ENCODE results near the gene TLE3.
"Not testable (repeated sequence)": the region's sequence is repeated elsewhere in the genome, so short reads cannot be mapped to it uniquely, and the experiment has no call there.

TLE3 gene

DNA sequence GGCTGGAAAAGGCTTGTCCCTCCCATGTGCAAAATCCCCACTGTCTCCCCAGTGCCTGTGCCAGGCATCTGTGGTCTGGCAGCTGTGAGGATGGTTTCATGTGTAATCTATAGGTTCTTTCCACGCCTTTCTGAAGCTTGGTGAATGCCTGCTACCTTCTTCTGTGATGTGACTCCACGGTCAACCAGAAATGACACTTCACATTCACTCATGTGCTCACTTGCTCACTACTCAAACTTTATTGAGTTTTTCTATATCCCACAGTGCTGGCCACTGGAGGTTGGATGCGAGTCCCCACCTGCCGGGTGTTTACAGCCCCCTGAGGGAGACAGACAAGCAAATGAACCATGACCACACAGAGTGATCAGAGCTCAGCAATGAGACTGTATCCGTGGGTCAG, 27.9 kb upstream of the TLE3 start:
- DNase-seq: no peak

DNA sequence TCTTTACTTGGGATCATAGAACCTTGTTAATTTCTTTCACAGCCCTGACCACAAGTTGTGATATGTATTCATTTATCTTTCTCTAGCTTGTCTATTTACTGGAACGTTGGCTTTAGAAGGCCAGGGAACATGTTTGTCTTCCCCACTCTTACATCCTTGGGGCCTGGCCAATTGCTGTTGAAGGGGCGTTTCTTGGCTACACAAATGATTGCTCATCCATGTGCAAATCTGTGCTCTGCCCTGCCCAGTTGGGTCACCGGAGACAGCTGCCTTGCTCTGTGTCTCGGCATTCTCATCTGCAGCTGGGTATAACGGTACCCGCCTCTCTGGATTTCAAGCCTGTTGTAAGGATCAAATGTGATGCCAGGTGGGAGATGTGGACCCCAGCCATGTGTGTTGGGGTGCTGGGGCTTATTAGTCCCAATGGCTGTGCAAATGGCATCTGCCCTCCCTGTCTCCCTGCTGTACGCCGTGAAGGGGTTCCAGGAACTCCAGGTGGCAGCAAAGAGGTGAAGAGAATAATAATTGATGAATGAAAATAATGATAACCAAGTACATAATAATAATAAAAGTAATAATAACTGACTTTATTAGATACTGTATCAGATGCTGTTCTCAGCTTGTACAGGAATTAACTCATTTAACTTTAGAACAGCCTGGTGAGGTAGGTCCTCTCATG, 24.0 kb upstream of the TLE3 start:
- no peak for DNase-seq

DNA sequence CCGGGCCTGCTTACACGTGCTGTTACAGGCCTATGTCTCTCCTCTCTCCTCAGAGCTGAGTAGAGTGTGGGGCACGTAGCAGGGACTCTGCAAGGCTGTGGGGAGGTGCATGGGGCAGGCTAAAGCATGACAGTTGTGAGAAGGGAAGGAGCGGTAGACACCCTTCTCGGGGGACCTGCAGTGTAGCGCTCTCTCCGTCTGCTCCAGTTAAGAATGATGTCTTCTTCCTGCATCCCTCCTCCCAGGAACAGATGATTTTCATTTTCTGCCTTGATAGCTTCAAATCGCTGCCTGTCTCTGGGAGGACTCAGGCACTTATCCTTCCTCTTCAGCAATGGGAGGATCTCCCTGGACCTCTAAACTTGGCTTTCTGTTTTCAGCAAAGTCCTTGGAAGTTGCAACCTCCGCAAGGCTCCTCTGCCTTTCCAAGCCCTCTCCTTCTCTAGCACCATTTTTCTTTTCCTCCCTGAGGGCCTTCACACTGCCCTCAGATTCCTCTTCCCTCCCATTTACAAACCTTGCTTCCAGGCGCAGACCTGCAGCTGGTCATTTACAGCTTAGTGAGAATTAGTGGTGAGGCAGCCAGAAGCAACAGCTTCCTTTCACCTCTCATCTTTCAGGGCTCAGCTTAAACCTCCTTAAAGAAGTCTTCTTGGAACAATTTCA, 23.4 kb upstream of the TLE3 start:
- DNase-seq: no peak

DNA sequence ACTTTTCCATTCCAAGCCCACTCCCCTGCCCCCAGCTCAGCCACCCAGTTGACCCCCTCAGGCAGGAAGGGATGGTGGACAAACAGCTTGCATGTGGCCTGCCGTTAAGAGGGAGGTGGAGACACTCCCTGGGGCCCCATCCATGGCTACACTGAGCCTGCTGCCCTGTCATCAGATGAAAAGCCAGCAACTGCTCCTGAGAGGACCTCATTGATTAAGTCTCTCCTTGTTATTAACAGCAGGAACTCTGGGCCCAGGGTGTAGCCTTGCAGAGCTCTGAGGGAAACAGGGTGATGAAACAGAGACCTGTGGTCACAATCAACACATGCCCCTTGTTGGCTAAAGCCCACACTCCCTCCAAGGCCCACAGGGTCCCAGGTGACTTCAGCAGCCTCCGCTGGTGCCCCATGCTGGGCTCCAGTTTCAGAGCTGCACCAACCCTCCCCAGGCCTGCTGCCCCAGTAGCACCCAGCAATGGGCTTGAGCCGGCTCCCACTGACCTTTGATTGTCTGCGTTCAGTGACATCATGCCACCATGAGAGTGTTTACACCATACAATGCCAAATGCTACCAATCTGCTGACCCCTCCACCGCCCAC, 22.3 kb upstream of the TLE3 start:
- no peak for DNase-seq

DNA sequence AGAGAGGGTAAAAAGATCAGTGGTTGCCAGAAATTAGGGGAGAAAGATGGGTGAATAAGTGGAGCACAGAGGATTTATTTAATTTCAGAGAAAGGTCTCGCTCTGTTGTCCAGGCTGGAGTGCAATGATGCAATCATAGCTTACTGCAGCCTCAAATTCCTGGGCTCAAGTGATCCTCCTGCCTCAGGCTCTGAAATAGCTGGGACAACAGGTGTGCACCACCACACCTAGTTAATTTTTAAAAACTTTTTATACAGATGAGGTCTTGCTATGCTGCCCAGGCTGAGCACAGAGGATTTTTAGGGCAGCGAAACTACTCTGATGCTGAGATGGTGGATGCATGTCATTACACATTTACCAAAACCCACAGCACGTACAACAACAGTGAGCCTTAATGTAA, 20.9 kb upstream of the TLE3 start:
- no peak for DNase-seq

DNA sequence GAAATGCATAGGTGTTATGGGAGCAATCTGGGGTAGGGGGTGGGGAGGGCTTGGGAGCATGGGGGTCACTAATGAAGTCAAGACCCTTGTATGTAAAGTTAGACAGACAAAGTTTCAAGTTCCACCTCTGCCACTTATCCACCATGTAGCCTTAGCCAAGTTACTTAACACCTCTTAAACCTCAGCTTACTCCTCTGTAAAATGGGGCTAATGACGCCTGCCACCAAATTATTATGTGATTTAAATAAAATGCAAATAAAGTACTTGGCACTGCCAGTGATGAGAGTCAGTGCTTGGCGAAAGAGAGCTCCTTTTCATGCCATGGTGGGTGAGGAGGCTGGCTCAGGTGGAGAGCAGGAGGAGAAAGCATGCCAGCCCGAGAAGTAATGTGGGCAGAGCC, 18.6 kb upstream of the TLE3 start:
- DNase-seq: no peak

DNA sequence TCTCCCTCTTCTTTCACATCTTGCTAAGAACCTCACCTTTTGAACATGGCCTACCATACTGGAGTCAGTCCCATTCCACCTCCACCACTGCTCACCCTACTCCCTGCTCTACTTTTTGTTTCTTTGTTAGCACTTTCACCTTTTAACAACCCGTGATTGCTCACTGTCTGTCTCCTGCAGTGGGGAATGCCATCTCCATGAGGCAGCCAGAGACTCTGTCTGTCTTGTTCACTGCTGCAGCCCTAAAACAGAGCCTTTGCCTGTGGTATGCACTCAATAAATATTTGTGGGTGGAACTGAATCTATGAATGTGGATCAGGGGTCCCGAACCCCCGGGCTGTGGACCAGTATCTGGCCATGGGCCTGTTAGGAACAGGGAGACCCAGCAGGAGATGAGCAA, 16.5 kb upstream of the TLE3 start:
- no peak for DNase-seq

DNA sequence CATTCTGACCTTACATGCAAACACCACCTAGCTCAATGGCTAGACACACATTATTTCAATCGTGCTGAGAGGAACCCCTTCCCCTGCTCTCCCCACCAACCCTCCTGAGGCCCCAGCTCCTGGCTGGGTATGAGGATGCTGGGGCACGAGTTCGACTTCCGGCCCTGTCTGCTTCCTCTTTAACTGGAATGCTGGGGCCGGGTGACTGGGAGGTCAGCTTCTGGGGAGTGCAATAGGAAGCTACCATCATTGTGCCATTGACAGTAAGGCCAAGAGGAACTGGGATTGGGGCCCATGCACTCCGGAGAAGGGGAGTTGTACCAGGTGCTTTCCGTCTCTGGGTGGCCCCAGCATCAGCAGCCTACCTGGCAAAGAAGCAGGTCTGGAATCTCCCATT, 15.6 kb upstream of the TLE3 start:
- peak; percentile 95 for DNase-seq

DNA sequence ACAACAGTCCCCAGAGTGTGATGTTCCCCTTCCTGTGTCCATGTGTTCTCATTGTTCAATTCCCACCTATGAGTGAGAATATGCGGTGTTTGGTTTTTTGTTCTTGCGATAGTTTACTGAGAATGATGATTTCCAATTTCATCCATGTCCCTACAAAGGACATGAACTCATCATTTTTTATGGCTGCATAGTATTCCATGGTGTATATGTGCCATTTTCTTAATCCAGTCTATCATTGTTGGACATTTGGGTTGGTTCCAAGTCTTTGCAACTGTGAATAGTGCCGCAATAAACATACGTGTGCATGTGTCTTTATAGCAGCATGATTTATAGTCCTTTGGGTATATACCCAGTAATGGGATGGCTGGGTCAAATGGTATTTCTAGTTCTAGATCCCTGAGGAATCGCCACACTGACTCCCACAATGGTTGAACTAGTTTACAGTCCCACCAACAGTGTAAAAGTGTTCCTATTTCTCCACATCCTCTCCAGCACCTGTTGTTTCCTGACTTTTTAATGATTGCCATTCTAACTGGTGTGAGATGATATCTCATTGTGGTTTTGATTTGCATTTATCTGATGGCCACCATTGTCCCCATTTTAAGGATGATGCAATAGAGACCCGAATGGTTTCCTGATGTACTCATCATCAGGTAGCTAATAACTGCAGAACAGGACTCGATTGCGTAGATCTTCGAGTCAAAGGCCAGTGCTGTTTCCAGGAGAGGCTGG, 15.0 kb upstream of the TLE3 start:
- DNase-seq: not testable (repeated sequence)

DNA sequence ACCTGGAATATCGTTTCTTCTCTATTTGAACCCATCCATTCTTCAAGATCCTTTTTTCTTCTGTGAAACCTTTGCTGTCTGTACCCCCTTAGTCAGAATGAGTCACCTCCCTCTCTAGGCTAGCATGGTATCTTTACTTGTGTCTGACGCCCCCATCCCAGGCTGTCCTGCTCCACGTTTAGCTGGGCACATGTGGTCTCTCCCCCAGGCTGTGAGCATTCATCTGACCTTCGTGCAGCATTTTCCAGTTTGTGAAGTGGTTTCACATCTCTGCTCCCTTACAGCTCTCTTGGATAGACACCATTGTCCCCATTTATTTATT, 14.3 kb upstream of the TLE3 start:
- no peak for DNase-seq

DNA sequence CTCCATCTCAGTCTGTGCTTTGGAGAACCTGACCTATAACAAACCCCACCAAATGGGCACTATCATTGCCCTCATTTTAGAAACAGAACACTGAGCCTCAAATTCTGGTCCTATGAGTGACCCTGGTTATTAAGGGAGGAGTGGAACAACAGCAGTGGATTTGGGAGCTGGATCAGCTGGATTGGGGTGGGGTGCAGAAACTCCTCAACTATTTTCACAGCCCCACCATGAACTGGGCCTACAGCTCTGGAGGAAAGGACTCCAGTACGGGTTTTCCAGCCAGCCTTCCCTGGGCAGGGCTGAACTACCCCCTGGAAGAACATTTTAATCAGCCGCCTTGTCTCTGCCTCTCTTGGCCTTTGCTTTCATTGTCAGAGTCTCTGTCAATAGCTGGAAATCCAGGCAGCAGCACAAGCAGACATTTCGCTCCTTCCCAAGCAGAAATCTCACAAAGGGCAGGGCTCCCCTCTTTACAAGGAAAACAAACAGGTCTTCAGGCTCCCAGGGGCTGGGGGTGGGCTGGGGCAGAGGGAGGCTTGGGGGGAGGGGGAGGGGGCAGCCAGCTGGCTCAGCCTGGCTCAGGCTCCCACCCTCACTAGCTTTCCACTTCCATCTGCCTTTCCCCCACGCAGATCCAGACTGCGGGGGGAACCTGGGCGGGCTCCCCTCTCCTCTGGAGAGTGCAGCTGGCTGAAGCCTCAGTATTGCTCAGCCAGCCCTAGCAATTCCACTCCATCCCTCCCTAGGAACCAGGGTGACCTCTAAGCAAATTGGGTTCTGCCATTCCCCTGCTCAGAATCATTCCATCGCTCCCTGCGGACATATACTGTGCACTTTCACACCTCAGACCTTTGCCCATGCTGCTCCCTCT, 13.7 kb upstream of the TLE3 start:
- DNase-seq: peak; percentile 30

DNA sequence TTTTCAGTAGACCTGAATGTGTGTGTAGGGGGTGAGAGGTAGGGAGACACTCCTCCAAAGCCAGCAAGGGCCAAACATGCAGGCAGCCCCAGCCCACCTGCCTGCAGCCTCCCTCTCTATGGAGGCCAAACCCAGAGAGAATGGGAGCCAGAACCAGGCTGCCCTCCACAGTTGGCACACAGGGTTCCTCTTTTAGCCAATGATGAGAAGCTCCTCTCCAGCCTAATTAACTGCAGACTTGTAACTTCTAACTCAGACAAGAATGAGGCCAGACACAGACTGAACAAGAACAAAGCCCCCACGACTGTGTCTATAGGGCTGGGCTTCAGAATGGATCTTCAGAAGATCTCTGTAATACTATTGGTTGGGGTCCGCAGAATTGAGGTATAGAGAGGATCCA, 12.3 kb upstream of the TLE3 start:
- DNase-seq: no peak

DNA sequence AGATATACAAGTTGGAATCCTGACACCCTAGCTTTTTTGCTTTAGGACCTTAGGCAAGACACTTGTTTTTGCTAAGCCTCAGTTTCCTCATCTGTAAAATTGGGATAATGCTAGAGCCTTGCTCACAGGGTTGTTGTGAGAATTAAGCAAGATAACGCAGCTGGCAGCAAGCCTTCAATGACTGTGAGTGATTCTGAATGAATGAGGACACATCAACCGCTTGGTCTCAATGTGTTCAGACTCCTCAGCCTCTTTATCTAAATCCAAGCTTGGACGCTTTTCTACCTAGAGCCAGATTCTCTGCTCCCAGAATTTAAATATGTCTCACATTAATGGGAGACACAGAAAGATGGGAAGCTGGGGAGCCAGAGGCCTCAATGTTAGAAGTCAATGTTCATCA, 11.8 kb upstream of the TLE3 start:
- DNase-seq: no peak

DNA sequence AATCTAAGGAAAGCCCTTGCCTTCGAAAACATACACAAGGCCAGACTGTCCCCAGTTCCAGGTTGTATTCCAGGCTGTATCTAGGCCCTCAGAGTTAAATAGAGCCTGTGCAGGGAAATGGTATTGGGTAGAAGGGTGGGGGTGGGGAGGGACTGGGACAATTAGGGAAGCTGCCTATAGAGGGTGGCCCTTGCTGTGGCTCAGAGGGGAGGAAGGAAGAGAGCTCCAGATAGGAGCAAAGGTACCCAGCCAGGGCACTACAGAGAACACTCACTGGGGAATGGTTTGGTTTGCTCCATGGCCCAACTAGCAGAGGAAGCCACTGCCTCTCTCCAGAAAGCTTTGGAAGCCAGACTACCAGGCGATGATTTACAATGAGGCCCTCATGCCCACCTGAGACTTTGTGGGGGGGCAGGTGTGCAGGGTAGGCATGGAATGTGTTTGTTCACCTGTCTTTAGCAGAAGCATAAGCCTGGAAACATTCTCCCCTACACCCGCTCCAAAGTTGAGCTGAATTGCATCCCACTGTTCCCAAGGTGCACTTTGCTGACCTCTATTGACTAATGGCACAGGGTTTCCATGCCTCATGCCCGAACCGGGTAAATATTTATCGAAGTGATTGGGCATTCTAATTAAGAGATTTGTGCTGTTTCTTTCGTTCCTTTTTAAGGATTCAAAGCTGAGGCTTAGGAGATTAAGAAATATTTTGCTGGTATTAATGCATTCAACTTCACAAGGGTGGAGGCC, 6.3 kb upstream of the TLE3 start:
- no peak for DNase-seq

DNA sequence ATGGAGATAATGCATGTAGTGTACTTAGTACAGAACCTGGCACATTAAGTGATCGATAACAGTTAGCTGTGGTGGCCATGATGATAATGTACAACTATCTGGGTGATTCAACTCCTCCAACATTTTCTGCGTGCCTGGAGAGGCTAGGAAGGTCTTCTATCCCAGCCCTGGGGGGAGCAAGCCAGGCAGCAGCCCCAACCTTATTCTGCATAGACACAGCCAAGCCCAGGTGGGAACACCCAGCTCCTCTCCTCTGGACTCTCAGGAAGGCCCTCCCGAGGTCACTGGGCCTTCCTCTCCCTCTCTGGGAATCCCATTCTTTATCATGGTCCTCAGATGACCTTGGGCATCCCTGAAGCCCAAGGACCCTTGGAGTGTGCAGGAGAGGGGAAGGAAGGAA, 5.1 kb upstream of the TLE3 start:
- no peak for DNase-seq

DNA sequence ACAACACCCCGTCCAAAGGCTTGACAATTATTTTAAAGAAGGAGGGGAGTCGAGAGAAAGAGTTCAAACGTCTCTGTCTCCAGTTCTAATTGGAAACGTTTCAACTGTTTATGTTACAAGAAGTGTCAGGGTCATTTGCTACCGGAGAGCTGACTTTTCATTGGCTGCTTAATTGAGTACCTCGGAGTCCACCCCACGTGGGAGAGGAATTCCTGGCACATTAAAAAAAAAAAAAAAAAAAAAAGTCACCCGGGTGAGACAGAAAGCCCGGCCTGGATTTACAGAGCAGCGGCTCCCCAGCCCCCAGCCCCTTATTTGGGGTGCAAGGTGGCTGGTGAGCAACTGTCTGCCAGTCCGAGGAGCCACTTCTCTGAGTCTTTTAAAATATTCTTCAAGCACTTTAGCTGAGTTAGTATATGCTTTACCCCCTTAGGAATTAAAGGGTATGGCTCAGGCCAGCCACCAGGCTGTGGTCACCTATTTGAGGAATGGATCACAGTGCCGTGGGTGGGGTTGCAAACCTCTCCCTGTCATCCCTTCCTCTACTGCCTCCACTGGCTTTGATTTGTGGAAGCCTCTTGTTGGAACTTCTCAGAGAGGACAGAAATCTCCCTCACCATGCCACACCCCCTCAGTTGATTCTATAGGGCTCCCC, 3.9 kb upstream of the TLE3 start:
- DNase-seq: peak; percentile 90

DNA sequence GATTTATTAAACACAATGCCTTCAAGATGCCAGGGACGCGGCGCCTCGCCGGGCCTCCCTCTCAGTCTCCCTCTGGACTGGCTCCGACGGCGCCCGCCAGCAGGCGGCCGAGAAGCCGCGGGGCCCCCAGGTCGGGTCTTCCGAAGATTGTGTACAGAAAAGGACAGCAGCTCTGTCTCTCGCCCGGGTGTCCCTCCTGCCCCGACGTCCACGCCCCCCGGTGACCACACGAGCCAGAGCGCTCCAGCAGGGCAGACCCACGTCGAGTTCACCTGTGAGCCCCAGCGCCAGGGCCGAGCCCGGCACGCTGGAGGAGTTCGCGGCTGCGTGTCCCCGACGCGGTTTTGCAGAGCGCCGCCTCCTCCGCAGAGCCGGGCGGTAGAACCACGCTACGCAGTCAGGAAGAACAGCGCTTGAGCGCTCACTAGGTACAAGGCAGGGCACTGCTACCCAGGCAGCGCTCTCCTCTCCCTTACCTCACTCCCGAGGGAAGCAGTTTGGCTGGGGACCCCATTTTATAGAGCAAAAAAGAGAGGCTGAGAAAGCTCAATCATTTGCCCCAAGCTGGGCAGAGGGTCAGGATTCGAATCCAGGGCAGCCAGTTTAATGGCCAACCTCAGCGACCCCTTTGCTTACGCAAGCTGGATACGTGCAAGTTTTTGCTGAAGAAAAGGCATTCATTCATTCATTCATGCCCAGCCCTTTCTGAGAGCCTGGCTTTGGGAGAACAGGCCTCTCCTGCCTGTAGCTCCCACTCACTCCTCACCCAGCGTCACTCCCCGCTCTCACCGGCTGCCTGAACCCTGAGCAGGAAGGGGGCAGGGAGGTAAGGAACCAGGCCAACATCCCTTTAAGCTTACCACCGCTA, 3.0 kb upstream of the TLE3 start:
- DNase-seq: peak; percentile 65

DNA sequence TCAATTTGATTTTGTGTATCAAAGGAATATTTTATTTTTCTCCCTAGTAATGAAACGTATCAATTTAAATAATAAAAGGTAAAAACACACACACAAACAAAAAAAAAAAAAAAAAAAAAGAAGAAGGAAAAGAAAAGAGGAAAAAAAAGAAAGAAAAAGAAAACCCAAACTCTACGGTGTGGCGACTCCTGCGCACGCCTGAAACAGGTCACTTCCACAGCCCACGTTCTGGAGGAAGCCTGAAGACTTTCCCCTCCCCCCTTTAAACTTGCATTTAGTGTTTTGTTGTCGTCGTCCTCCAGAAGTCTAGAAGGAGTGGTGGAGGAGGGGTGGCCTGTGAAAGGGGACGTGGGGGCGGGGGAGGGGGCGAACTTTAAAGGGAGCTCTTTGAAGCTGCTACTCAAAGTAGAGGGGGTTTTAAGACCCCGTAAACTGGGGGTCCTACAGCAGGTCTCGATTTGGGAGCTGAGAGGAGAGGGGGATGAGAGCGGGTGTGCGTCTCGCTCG, 2.3 kb upstream of the TLE3 start:
- peak; percentile 32 for DNase-seq

DNA sequence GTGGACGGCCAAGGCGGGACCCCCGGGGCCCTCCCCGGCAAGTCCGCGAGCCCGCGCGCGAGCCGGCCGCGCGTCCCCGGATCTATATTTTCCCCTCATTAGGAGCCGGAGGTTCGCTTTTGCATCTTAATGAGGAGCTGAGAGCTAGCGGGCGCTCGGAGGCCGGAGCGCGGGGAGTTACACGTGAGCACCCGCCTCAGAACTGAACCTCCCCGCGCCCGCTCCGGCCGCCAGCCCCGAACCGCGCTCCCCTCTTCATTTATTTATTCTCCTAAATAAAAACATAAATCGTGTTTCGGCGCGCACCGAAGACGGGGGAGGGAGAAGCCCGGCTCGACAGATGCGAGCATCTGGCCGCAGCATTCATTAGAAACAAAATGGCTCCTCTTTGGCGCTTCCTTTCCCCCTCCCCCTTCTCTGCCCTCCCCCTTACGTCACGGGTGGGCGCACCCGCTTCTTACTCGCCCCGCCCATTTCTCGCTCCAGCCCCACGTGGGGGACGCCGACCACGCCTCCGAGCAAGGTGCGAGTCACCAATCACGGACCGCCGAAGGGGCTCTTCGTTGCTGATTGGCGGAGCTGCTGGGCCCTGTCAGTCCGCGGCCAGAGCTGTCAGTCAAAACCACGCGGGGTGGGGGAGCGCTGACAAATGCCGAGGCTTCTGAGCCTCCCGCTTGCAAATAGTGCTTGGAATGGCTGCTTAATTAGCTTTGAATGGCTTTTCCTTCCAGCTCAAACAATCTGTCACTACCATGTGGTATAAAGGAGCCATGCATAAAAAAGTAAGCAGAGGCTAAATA, 1.6 kb upstream of the TLE3 start:
- DNase-seq: peak; percentile 98
